HL-60 (cell line): ENCODE data around the gene LDHAL6A.

Experiments
- GABPA ChIP-seq: IDR thresholded peaks from 2 replicates; pipeline ENCODE4 v1.6.1; 2012; ENCODE audit warnings: low read depth
- POLR2AphosphoS5 ChIP-seq: IDR thresholded peaks from 2 replicates; pipeline ENCODE4 v1.6.1; 2012; ENCODE audit warnings: low read depth
- REST ChIP-seq: IDR thresholded peaks from 2 replicates; pipeline ENCODE4 v1.6.1; 2012; ENCODE audit warnings: low read depth; ENCODE audit not compliant: insufficient replicate concordance
- TF ChIP-seq, protein P1 (sequence below): IDR thresholded peaks from one replicate; pipeline ENCODE4 v1.5.1; 2011; ENCODE audit warnings: low read length, control low read depth, inconsistent platforms; ENCODE audit not compliant: insufficient read depth

DNA sequence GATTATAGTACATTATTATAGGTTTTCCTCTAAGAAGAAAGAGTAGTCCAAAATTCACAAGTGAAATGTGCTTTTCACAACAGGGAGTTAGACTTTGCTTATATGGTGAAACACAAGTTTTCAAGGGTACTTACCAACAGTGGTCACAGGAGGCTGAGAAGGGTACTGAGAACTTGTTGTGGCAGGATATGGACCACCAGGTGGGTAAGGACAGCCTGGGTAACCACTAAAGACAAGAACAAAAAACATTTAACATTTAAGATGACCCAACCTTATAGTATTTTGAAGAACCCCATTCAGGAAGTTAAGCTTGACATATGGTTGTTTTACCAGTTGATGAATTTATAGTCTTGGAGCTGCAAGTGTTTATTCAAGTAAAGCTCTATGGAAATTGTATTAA, 46.7 kb downstream of the LDHAL6A start:
- TF ChIP-seq, protein P1, sequence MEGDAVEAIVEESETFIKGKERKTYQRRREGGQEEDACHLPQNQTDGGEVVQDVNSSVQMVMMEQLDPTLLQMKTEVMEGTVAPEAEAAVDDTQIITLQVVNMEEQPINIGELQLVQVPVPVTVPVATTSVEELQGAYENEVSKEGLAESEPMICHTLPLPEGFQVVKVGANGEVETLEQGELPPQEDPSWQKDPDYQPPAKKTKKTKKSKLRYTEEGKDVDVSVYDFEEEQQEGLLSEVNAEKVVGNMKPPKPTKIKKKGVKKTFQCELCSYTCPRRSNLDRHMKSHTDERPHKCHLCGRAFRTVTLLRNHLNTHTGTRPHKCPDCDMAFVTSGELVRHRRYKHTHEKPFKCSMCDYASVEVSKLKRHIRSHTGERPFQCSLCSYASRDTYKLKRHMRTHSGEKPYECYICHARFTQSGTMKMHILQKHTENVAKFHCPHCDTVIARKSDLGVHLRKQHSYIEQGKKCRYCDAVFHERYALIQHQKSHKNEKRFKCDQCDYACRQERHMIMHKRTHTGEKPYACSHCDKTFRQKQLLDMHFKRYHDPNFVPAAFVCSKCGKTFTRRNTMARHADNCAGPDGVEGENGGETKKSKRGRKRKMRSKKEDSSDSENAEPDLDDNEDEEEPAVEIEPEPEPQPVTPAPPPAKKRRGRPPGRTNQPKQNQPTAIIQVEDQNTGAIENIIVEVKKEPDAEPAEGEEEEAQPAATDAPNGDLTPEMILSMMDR = no peak
- TF ChIP-seq GABPA = no peak
- no peak for TF ChIP-seq POLR2AphosphoS5
- TF ChIP-seq REST = no peak
